Ishikawa (cell line): ENCODE measurements around the gene SYCP2L.

Source experiments
- CEBPB ChIP-seq: IDR thresholded peaks from 2 replicates; pipeline ENCODE4 v1.6.1; 2012
- CREB1 ChIP-seq: IDR thresholded peaks from 2 replicates; pipeline ENCODE4 v1.6.1; 2012; ENCODE audit warnings: low read depth
- EGR1 ChIP-seq: IDR thresholded peaks from 2 replicates; pipeline ENCODE4 v1.6.1; 2012
- EP300 ChIP-seq: IDR thresholded peaks from 2 replicates; pipeline ENCODE4 v1.6.1; 2012; ENCODE audit warnings: borderline replicate concordance
- FOXM1 ChIP-seq: IDR thresholded peaks from 2 replicates; pipeline ENCODE4 v1.6.1; 2012; ENCODE audit warnings: low read depth, borderline replicate concordance
- MAX ChIP-seq: IDR thresholded peaks from 2 replicates; pipeline ENCODE4 v1.6.1; 2012
- NFIC ChIP-seq: IDR thresholded peaks from 2 replicates; pipeline ENCODE4 v1.6.1; 2012
- RAD21 ChIP-seq: IDR thresholded peaks from 2 replicates; pipeline ENCODE4 v1.6.1; 2012; ENCODE audit warnings: low read depth
- REST ChIP-seq: IDR thresholded peaks from 2 replicates; pipeline ENCODE4 v1.6.1; 2012; ENCODE audit warnings: low read depth, mild to moderate bottlenecking
- TAF1 ChIP-seq: IDR thresholded peaks from 2 replicates; pipeline ENCODE4 v1.6.1; 2012; ENCODE audit warnings: low read depth, mild to moderate bottlenecking
- TCF12 ChIP-seq: IDR thresholded peaks from 2 replicates; pipeline ENCODE4 v1.6.1; 2012; ENCODE audit warnings: low read depth
- TEAD4 ChIP-seq: IDR thresholded peaks from 2 replicates; pipeline ENCODE4 v1.6.1; 2012
- USF1 ChIP-seq: IDR thresholded peaks from 2 replicates; pipeline ENCODE4 v1.6.1; 2012
- YY1 ChIP-seq: IDR thresholded peaks from 2 replicates; pipeline ENCODE4 v1.6.1; 2012; ENCODE audit warnings: low read depth
- ZBTB7A ChIP-seq: IDR thresholded peaks from 2 replicates; pipeline ENCODE4 v1.6.1; 2012; ENCODE audit warnings: low read depth

Gene SYCP2L

GRCh38 chr6:10877012-10877411 lies 9.8 kb upstream of the SYCP2L start:
- TF ChIP-seq YY1, result no peak
- no peak for TF ChIP-seq CREB1
- TF ChIP-seq TAF1, result no peak
- TF ChIP-seq NFIC, result no peak
- TF ChIP-seq USF1, result no peak
- TF ChIP-seq TEAD4, result no peak
- no peak for TF ChIP-seq EP300
- no peak for TF ChIP-seq ZBTB7A
- TF ChIP-seq TCF12, result no peak
- no peak for TF ChIP-seq FOXM1
- no peak for TF ChIP-seq EGR1
- TF ChIP-seq CEBPB, result no peak
- no peak for TF ChIP-seq REST
- no peak for TF ChIP-seq RAD21
- no peak for TF ChIP-seq MAX

- no peak for TF ChIP-seq EGR1
- TF ChIP-seq TEAD4, result no peak
- no peak for TF ChIP-seq CREB1
- no peak for TF ChIP-seq FOXM1
- TF ChIP-seq EP300, result no peak
- no peak for TF ChIP-seq YY1
These were observed 9.0 kb upstream of the SYCP2L start for GRCh38 chr6:10877871-10878270.

GRCh38 chr6:10880366-10880765 lies 6.5 kb upstream of the SYCP2L start:
- TF ChIP-seq CEBPB, result no peak
- TF ChIP-seq YY1, result no peak
- TF ChIP-seq TAF1, result no peak
- TF ChIP-seq NFIC, result no peak
- TF ChIP-seq USF1, result no peak
- TF ChIP-seq EGR1, result no peak
- no peak for TF ChIP-seq RAD21
- no peak for TF ChIP-seq EP300
- no peak for TF ChIP-seq TEAD4
- TF ChIP-seq REST, result no peak
- TF ChIP-seq TCF12, result no peak
- no peak for TF ChIP-seq ZBTB7A
- TF ChIP-seq FOXM1, result no peak
- TF ChIP-seq MAX, result no peak
- TF ChIP-seq CREB1, result no peak

- TF ChIP-seq CREB1, result no peak
- no peak for TF ChIP-seq TAF1
- TF ChIP-seq CEBPB, result no peak
- TF ChIP-seq ZBTB7A, result no peak
- TF ChIP-seq MAX, result no peak
- TF ChIP-seq RAD21, result no peak
- TF ChIP-seq EGR1, result no peak
- TF ChIP-seq USF1, result no peak
- TF ChIP-seq EP300, result no peak
- TF ChIP-seq FOXM1, result no peak
- no peak for TF ChIP-seq TEAD4
These were observed 4.1 kb upstream of the SYCP2L start for GRCh38 chr6:10882657-10883171.
